Measurements from ENCODE around the gene ATXN1. TPM values are rescaled to one million over a fixed set of nuclear protein-coding genes. Genes with fewer than 3 reads are reported as not detected.

ATXN1 gene
- total RNA-seq, 1 donor from 2014 or later, result 71.2 TPM

DNA sequence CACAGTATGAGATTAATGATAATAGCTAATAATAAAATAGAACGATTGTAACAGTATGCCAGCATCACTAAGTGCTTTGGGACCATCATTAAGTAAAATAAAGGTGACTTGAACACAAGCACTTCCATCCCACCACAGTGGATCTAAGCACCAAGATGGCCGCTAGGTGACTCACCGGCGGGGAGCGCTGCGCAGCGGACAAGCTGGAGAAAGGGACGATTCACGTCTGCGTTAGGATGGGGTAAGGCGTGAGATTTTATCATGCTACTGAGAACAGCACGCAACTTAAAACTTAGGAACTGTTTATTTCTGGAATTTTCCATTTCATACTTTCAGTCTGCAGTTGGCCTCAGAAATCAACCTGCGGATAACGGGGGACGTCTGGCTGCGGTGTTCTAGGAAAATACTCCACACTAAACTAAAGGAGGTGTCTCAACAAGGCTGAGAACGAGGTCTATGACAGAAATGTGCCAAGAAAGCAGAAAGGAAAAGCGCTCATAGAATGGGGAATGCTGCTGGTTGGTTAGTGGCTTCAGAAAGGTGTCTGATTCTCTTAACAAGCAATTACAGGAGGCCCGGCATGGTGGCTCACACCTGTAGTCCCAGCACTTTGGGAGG, 408.3 kb downstream of the ATXN1 start:
- intact Hi-C loops (cut with DNase I), result no loop called here

GRCh38 chr6:16352258-16352635, 409.0 kb downstream of the ATXN1 start:
- no peak overlapping the region for H3K27ac ChIP-seq
- TF ChIP-seq, protein P1, sequence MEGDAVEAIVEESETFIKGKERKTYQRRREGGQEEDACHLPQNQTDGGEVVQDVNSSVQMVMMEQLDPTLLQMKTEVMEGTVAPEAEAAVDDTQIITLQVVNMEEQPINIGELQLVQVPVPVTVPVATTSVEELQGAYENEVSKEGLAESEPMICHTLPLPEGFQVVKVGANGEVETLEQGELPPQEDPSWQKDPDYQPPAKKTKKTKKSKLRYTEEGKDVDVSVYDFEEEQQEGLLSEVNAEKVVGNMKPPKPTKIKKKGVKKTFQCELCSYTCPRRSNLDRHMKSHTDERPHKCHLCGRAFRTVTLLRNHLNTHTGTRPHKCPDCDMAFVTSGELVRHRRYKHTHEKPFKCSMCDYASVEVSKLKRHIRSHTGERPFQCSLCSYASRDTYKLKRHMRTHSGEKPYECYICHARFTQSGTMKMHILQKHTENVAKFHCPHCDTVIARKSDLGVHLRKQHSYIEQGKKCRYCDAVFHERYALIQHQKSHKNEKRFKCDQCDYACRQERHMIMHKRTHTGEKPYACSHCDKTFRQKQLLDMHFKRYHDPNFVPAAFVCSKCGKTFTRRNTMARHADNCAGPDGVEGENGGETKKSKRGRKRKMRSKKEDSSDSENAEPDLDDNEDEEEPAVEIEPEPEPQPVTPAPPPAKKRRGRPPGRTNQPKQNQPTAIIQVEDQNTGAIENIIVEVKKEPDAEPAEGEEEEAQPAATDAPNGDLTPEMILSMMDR (IDR thresholded peaks at IDR 0.05), result no peak
- no peak overlapping the region for H3K4me3 ChIP-seq
- no peaks in the 10 kb centered on the region for H3K36me3 ChIP-seq
- peaks cover 4% of the 10 kb centered on the region for H3K4me1 ChIP-seq
- no peaks in the 10 kb centered on the region for H3K27me3 ChIP-seq
- no peaks in the 10 kb centered on the region for H3K9me3 ChIP-seq
- no peak for ATAC-seq
- DNase-seq, result no peak
- intact Hi-C loops (cut with DNase I), result no loop called here

More for the DNA sequence above, 408.3 kb downstream of the ATXN1 start:
- Histone ChIP-seq H3K4me1 (peaks cover 4% of the 10 kb centered on the region), H3K9me3 (no peaks in the 10 kb centered on the region), H3K27me3 (no peaks in the 10 kb centered on the region), H3K4me3 (no peak overlapping the region), H3K36me3 (no peaks in the 10 kb centered on the region), H3K27ac (no peak overlapping the region)
- no peak for ATAC-seq
- TF ChIP-seq, protein P1 (IDR thresholded peaks at IDR 0.05), result no peak
- no peak for DNase-seq

- intact Hi-C loops (cut with DNase I), result no loop called here
- no peaks in the 10 kb centered on the region for H3K36me3 ChIP-seq
These were observed 411.7 kb downstream of the ATXN1 start for GRCh38 chr6:16349544-16349943.

GRCh38 chr6:16346831-16347230, 414.4 kb downstream of the ATXN1 start:
- ATAC-seq (no peak), DNase-seq (no peak)
- Histone ChIP-seq H3K27ac (no peak overlapping the region), H3K36me3 (no peaks in the 10 kb centered on the region), H3K27me3 (no peaks in the 10 kb centered on the region), H3K4me3 (no peak overlapping the region), H3K9me3 (no peaks in the 10 kb centered on the region), H3K4me1 (peaks cover 17% of the 10 kb centered on the region)
- intact Hi-C loops (cut with DNase I), result no loop called here
- TF ChIP-seq, protein P1 (IDR thresholded peaks at IDR 0.05), result no peak

More at GRCh38 chr6:16349544-16349943, 411.7 kb downstream of the ATXN1 start:
- H3K4me3 ChIP-seq, result no peak overlapping the region
- ATAC-seq (no peak), DNase-seq (no peak)
- H3K4me1 ChIP-seq, result peaks cover 20% of the 10 kb centered on the region
- H3K27ac ChIP-seq, result no peak overlapping the region
- TF ChIP-seq, protein P1 (IDR thresholded peaks at IDR 0.05), result no peak
- H3K9me3 ChIP-seq, result no peaks in the 10 kb centered on the region
- H3K27me3 ChIP-seq, result no peaks in the 10 kb centered on the region

GRCh38 chr6:16345449-16346330, 415.6 kb downstream of the ATXN1 start:
- TF ChIP-seq, protein P1 (IDR thresholded peaks at IDR 0.05), result no peak
- intact Hi-C loops (cut with DNase I), result no loop called here
- H3K27me3 ChIP-seq, result no peaks in the 10 kb centered on the region
- H3K4me1 ChIP-seq, result peaks cover 17% of the 10 kb centered on the region
- no peak for DNase-seq
- H3K4me3 ChIP-seq, result no peak overlapping the region
- ATAC-seq, result peak; percentile 15
- H3K9me3 ChIP-seq, result no peaks in the 10 kb centered on the region
- no peaks in the 10 kb centered on the region for H3K36me3 ChIP-seq
- peak overlapping the region; percentile 21 for H3K27ac ChIP-seq

All from upper lobe of right lung (tissue), 1 donor.